ENCODE measurements around the gene PLA2G15.

DNA sequence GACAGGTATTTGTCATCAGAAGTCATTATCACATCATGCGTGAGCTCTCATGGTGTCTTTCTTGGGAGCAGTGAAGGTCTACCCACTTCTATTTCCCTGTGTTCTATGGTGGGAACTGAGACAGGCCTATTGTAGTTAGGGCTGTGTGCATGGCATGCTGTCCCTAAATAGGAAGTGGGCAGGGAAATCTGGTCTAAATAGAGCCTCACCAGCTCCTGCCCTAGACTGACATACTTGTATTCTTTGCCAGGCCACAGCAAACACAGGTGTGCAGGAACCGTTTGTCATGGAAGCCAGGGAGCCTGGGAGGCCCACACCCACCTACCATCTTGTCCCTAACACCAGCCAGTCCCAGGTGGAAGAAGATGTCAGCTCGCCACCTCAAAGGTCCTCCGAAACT lies 29.3 kb downstream of the PLA2G15 start:
- TF ChIP-seq, protein P1, sequence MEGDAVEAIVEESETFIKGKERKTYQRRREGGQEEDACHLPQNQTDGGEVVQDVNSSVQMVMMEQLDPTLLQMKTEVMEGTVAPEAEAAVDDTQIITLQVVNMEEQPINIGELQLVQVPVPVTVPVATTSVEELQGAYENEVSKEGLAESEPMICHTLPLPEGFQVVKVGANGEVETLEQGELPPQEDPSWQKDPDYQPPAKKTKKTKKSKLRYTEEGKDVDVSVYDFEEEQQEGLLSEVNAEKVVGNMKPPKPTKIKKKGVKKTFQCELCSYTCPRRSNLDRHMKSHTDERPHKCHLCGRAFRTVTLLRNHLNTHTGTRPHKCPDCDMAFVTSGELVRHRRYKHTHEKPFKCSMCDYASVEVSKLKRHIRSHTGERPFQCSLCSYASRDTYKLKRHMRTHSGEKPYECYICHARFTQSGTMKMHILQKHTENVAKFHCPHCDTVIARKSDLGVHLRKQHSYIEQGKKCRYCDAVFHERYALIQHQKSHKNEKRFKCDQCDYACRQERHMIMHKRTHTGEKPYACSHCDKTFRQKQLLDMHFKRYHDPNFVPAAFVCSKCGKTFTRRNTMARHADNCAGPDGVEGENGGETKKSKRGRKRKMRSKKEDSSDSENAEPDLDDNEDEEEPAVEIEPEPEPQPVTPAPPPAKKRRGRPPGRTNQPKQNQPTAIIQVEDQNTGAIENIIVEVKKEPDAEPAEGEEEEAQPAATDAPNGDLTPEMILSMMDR (IDR thresholded peaks at IDR 0.05): no peak
- no peak for TF ChIP-seq POLR2AphosphoS5 (IDR thresholded peaks at IDR 0.05; ENCODE audit: insufficient read depth in 1 of 2, low read depth in 1 of 2)
- TF ChIP-seq POLR2A (IDR thresholded peaks at IDR 0.05): no peak

All from vagina (tissue), 2 donors.